PC-9 (cell line): Measurements from ENCODE around the gene RNH1.

ENCODE experiments used
- CTCF ChIP-seq: fragments of 200-600 bp; sonication (generic); conservative IDR thresholded peaks from 2 replicates; pipeline ENCODE4 v1.6.1; 2017; ENCODE audit warnings: mixed run types, antibody characterized with exemption, mild to moderate bottlenecking, moderate library complexity
- EZH2 ChIP-seq: fragments of 200-600 bp; sonication (generic); IDR thresholded peaks from 2 replicates; pipeline ENCODE4 v1.8.0; 2017; ENCODE audit warnings: antibody characterized with exemption, low read depth

- TF ChIP-seq EZH2 = no peak
- no peak for TF ChIP-seq CTCF
Observed at GRCh38 chr11:469684-470560, 37.1 kb downstream of the RNH1 start.
